IgD-negative memory B cell (primary cell): ENCODE data around the gene SMNDC1. TPM values are rescaled to one million over a fixed set of nuclear protein-coding genes. Genes with fewer than 3 reads are reported as not detected.
"Not testable (repeated sequence)": the region's sequence is repeated elsewhere in the genome, so short reads cannot be mapped to it uniquely, and the experiment has no call there.

Experiments
- H3K27ac Mint-ChIP-seq, 3 donors: one replicate each; pipeline ENCODE4 v1.8.0; 2020 to 2022; ENCODE audit warnings: mild to moderate bottlenecking in 3 of 3, mixed read lengths in 3 of 3, moderate library complexity in 1 of 3
- H3K27me3 Mint-ChIP-seq: one replicate; pipeline ENCODE4 v1.8.0; 2021; ENCODE audit warnings: mixed read lengths
- H3K36me3 Mint-ChIP-seq: one replicate; pipeline ENCODE4 v1.8.0; 2020; ENCODE audit warnings: mild to moderate bottlenecking, mixed read lengths
- H3K4me1 Mint-ChIP-seq, 3 donors: one replicate each; pipeline ENCODE4 v1.8.0; 2020 to 2022; ENCODE audit warnings: mixed read lengths in 3 of 3, mild to moderate bottlenecking in 1 of 3
- H3K4me3 Mint-ChIP-seq, 4 donors: one replicate each; pipeline ENCODE4 v1.8.0; 2020 to 2022; ENCODE audit warnings: mild to moderate bottlenecking in 4 of 4, mixed read lengths in 4 of 4, moderate library complexity in 3 of 4
- H3K9me3 Mint-ChIP-seq, 3 donors: one replicate each; pipeline ENCODE4 v1.8.0; 2020 to 2021; ENCODE audit warnings: mixed read lengths in 3 of 3, mild to moderate bottlenecking in 1 of 3
- polyA plus RNA-seq: library from polyadenylated mRNA; unstranded; fragments of 300-500 nt; fragmentation: Illumina TruSeq; gene quantifications from one replicate; pipeline ENCODE4 v1.2.3, GENCODE V29; 2021

SMNDC1 gene
- polyA plus RNA-seq, 1 donor from 2014 or later: 20.4 TPM

GRCh38 chr10:110337401-110337800 lies 32.7 kb upstream of the SMNDC1 start:
- no peak overlapping the region for H3K4me3 Mint-ChIP-seq
- H3K27ac Mint-ChIP-seq: no peak overlapping the region
- H3K9me3 Mint-ChIP-seq: peaks cover 0 to 2% (median 0%) of the 10 kb centered on the region in 3 donors
- no peaks in the 10 kb centered on the region for H3K36me3 Mint-ChIP-seq
- H3K4me1 Mint-ChIP-seq: peaks cover 0 to 9% (median 3%) of the 10 kb centered on the region in 3 donors
- H3K27me3 Mint-ChIP-seq: peaks cover 6% of the 10 kb centered on the region

DNA sequence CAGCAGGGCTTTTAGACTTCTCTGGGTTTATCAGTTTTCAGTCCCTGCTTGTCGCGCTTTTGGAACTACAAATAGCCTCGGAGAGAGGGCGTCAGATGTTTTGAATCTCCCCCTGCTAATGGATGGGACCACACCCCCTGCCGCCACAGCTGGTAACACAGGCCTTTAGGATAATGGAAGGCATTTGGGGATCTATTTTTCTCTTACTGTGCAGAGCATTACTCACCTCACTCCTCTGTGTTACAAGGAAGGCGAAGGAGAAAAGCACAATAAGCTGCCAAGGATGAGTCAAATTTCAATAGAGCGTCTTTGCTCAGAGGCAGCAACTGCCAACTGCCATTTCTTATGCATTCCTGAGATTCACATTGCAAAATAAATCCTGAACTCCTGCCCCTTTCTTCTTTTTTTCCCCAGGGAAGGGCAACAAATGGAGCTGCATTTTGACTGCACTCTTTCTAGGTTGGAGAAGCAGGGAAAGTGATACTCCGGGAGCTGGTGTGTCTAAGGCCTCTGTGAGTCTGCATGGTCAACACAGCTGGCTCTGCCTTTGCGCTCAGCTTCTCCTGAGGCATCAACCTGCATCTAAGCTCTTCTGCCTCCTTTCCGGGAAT lies 31.5 kb upstream of the SMNDC1 start:
- Mint-ChIP-seq H3K27ac (no peak overlapping the region), H3K4me1 (peaks cover 0 to 9% (median 3%) of the 10 kb centered on the region in 3 donors), H3K27me3 (peaks cover 6% of the 10 kb centered on the region), H3K36me3 (no peaks in the 10 kb centered on the region), H3K9me3 (peaks cover 0 to 5% (median 0%) of the 10 kb centered on the region in 3 donors), H3K4me3 (no peak overlapping the region)

DNA sequence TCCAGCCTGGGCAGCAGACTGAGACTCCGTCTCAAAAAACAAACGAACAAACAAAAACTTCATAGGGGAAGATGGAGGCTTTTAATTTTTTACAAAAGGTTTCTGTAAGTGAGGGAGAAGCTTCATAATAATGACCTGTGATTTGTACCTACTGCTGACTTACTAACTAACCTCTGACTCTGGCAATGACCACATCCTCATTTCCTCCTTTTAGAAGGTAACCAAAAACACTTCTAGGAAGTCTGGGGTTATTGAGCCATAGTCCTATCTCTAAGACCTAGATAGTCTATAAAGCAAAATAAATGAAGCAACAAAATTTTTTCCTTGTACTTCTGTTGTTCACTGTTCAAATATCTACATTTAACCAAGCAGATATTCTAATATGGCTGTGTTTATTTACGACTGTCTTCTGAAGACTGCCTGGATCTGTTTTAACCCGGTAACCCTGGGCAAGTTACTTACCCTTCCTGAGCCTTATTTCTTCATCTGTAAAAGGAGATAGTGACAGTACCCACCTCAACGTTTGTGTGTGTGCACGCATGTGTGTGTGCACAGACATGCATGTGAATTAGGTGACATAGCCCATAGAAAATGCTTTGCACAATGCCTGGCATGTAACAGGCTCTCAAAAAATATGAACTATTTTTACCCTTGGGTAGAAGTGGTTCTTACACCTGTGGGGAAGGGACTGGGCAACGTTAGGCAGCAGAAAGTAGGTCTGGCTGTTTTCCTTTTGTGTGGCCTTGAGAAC lies 30.8 kb upstream of the SMNDC1 start:
- H3K27ac Mint-ChIP-seq: peak overlapping the region in 1 of 3 donors; percentile 65
- H3K4me1 Mint-ChIP-seq: peaks cover 0 to 5% (median 0%) of the 10 kb centered on the region in 3 donors
- no peak overlapping the region for H3K4me3 Mint-ChIP-seq
- H3K27me3 Mint-ChIP-seq: peaks cover 4% of the 10 kb centered on the region
- no peaks in the 10 kb centered on the region for H3K36me3 Mint-ChIP-seq
- peaks cover 0 to 9% (median 2%) of the 10 kb centered on the region in 3 donors for H3K9me3 Mint-ChIP-seq

DNA sequence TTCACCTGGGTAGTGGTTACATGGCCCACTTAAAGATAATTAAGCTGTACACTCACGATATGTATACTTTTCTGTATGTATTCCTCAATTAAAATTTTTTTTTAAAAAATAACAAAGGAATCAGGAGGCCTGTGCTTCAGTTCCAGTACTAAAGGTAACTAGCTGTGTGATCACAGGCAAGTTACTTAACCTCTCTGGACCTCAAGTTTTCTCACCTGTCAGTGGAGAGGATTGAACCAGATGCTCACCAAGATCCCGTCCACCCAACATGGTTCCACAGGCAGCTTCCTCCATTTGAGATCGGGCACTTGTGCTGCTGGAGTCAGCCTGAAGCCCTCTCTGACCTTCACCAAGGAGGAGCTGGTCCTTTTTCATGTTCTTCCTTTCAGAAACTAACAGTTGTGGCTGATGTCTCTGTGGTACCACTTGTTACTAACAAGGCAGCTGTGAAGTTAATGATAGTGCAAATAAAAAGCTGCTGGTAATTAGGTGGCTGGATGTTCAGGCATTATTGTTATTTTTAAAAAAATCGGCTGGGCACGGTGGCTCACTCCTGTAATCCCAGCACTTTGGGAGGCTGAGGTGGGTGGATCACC lies 29.4 kb upstream of the SMNDC1 start:
- Mint-ChIP-seq H3K27me3 (peaks cover 5% of the 10 kb centered on the region), H3K27ac (no peak overlapping the region), H3K4me1 (peaks cover 0 to 5% (median 0%) of the 10 kb centered on the region in 3 donors), H3K36me3 (no peaks in the 10 kb centered on the region), H3K9me3 (peaks cover 0 to 14% (median 5%) of the 10 kb centered on the region in 3 donors), H3K4me3 (no peak overlapping the region)

GRCh38 chr10:110331226-110331795 lies 26.6 kb upstream of the SMNDC1 start:
- H3K36me3 Mint-ChIP-seq, H3K27ac Mint-ChIP-seq, H3K4me3 Mint-ChIP-seq, H3K27me3 Mint-ChIP-seq: not testable (repeated sequence)
- H3K9me3 Mint-ChIP-seq: peaks cover 3 to 14% (median 5%) of the 10 kb centered on the region in 3 donors
- peaks cover 0 to 12% (median 0%) of the 10 kb centered on the region in 3 donors for H3K4me1 Mint-ChIP-seq

DNA sequence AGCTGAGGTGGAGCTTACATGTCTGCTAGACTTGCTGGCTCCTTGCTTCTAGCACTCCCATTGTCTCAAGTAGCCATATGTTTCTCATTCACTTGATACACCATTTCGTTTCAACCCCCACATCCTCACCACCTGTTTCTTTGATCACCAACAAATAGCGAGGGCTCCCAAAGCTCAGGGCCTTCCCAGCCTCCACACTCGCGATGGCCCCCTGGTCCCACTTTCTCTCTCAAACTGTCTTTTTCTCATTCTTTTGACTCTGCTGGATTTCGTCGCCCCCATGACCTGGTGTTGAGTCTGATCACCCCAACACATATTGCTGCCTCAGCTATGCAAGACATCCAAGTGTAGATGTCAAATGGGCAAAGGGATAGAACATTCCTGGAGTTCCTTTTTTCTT lies 26.0 kb upstream of the SMNDC1 start:
- peaks cover 3 to 14% (median 5%) of the 10 kb centered on the region in 3 donors for H3K9me3 Mint-ChIP-seq
- peaks cover 3% of the 10 kb centered on the region for H3K27me3 Mint-ChIP-seq
- peaks cover 0 to 13% (median 0%) of the 10 kb centered on the region in 3 donors for H3K4me1 Mint-ChIP-seq
- no peak overlapping the region for H3K27ac Mint-ChIP-seq
- no peak overlapping the region for H3K4me3 Mint-ChIP-seq
- H3K36me3 Mint-ChIP-seq: no peaks in the 10 kb centered on the region

GRCh38 chr10:110327262-110327914 lies 22.7 kb upstream of the SMNDC1 start:
- peaks cover 3% of the 10 kb centered on the region for H3K27me3 Mint-ChIP-seq

GRCh38 chr10:110326351-110327032 lies 21.8 kb upstream of the SMNDC1 start:
- H3K27me3 Mint-ChIP-seq: peaks cover 3% of the 10 kb centered on the region
- H3K9me3 Mint-ChIP-seq: peaks cover 3 to 11% (median 5%) of the 10 kb centered on the region in 3 donors
- H3K27ac Mint-ChIP-seq: no peak overlapping the region
- H3K4me1 Mint-ChIP-seq: peaks cover 10 to 21% (median 10%) of the 10 kb centered on the region in 3 donors
- H3K36me3 Mint-ChIP-seq: peaks cover 5% of the 10 kb centered on the region
- H3K4me3 Mint-ChIP-seq: no peak overlapping the region

More at GRCh38 chr10:110327262-110327914, 22.7 kb upstream of the SMNDC1 start:
- Mint-ChIP-seq H3K4me1 (peaks cover 10 to 21% (median 10%) of the 10 kb centered on the region in 3 donors), H3K4me3 (no peak overlapping the region), H3K9me3 (peaks cover 3 to 13% (median 5%) of the 10 kb centered on the region in 3 donors), H3K36me3 (peaks cover 3% of the 10 kb centered on the region), H3K27ac (no peak overlapping the region)

DNA sequence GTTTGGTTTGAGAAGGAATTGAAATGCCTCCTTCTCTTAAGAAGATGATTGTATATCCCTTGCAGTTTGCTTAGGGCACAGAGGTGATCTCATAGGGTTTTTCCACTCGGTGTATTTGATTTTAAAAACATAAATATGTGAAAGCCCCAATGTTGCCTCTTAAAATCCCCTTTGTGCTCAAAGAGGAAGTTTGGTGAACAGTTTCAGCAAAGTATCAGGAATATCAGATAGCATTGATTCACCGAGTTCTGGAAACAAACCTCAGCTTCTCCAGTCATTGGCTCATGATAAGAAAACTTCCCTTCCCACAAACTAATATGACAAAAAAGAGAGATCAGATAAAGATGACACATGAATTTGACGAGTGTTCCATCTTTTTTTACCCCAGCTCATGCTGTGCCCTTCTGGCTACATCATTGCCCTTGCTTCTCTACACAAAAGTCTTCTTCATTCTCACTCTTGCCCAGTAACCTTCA lies 20.1 kb upstream of the SMNDC1 start:
- no peak overlapping the region for H3K4me3 Mint-ChIP-seq
- peak overlapping the region in 1 of 3 donors; percentile 27 for H3K27ac Mint-ChIP-seq
- peaks cover 5% of the 10 kb centered on the region for H3K36me3 Mint-ChIP-seq
- H3K9me3 Mint-ChIP-seq: peaks cover 0 to 7% (median 4%) of the 10 kb centered on the region in 3 donors
- H3K4me1 Mint-ChIP-seq: peaks cover 10 to 21% (median 10%) of the 10 kb centered on the region in 3 donors
- no peaks in the 10 kb centered on the region for H3K27me3 Mint-ChIP-seq

DNA sequence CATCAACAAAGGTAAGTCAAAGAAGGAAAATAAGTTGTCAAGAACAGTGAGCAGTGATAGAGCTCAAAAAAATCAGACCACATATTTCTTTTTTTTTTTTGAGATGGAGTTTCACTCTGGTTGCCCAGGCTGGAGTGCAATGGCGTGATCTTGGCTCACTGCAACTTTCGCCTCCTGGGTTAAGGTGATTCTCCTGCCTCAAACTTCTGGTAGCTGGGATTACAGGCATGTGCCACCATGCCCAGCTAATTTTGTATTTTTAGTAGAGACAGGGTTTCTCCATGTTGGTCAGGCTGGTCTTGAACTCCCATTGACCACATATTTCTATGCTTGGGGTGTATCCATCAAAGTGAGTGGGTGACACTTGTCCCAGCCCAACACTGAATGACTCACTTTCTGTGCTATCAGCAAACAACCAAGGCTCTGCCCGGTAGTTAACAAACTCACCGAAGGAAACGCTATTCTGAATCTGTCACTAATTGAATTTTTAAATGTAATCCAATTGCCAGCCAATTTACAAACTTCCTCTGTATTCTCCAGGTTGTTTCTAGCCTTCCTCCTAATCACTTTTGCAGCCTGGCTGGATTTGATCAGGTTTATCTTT lies 19.6 kb upstream of the SMNDC1 start:
- H3K4me1 Mint-ChIP-seq: peaks cover 10 to 21% (median 10%) of the 10 kb centered on the region in 3 donors
- no peaks in the 10 kb centered on the region for H3K27me3 Mint-ChIP-seq
- H3K27ac Mint-ChIP-seq: peak overlapping the region in 1 of 3 donors; percentile 27
- H3K4me3 Mint-ChIP-seq: no peak overlapping the region
- H3K36me3 Mint-ChIP-seq: peaks cover 5% of the 10 kb centered on the region
- peaks cover 0 to 7% (median 2%) of the 10 kb centered on the region in 3 donors for H3K9me3 Mint-ChIP-seq

DNA sequence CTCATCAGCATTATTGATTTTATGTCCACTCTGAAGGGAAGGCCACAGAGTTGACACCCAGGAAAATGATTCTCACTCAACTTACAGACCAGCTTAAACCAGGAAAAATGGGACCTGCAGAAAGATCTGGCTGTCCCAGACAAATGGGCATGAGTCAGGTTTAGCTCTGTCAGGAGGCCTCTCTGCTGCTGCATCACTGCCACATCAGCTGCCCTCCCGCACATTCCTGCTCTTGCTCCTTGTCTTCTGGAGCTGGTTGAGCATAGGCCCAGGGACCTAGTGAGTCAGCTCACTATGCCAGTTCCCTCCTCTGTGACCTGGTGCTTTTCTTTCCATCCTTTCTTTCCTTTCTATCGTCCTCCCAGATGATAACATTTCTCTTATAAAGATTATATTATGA lies 18.8 kb upstream of the SMNDC1 start:
- H3K27ac Mint-ChIP-seq: no peak overlapping the region
- H3K27me3 Mint-ChIP-seq: no peaks in the 10 kb centered on the region
- H3K4me3 Mint-ChIP-seq: no peak overlapping the region
- H3K4me1 Mint-ChIP-seq: peaks cover 10 to 21% (median 10%) of the 10 kb centered on the region in 3 donors
- H3K9me3 Mint-ChIP-seq: peaks cover 0 to 4% (median 2%) of the 10 kb centered on the region in 3 donors
- H3K36me3 Mint-ChIP-seq: peaks cover 5% of the 10 kb centered on the region

DNA sequence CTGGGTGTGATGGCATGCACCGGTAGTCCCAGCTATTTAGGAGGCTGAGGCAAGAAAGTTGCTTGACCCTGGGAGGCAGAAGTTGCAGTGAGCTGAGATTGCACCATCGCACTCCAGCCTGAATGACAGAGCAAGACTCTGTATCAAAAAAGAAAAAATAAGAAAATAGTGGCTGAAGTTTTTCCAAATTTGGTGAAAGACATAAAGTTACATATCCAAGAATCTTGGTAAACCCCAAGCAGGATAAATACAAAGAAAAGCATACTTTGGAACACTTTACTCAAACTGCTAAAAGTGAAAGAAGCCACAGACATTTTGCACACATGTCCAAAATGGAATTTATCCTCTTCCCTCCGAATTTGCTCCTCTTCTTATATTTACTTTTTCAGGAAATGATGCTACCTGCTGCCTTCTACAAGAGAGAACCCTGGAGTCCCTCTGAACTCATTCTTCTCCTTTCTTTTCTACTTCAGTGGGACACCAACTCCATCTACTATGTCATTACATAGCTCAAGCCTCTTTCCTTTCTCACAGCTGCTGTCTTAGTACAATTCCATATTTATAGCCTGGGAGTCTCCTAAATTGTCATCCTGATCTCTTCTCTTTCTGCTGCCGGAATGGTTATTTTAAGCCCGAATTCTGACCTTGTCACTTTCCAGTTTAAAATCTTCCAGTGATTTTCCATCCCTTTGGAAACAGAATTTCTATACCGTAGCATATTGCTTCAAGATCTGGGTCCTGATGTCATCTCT lies 17.3 kb upstream of the SMNDC1 start:
- Mint-ChIP-seq H3K4me1 (peaks cover 10 to 18% (median 10%) of the 10 kb centered on the region in 3 donors), H3K36me3 (peaks cover 5% of the 10 kb centered on the region), H3K4me3 (no peak overlapping the region), H3K27me3 (no peaks in the 10 kb centered on the region), H3K9me3 (peaks cover 0 to 4% (median 2%) of the 10 kb centered on the region in 3 donors), H3K27ac (peak overlapping the region in 1 of 3 donors; percentile 32)
